Activated CD8-positive, alpha-beta memory T cell treated with anti-CD3 and anti-CD28 coated beads for 1 hour (primary cell): ENCODE results near the gene MAPK10.
"Not testable (repeated sequence)": the region's sequence is repeated elsewhere in the genome, so short reads cannot be mapped to it uniquely, and the experiment has no call there.

Experiments used
- DNase-seq, 2 donors: peaks; one replicate each; pipeline ENCODE4 v3.0.0-alpha.2; 2020; ENCODE audit warnings: low read depth in 1 of 2; ENCODE audit errors: extremely low read depth in 1 of 2

MAPK10 gene

DNA sequence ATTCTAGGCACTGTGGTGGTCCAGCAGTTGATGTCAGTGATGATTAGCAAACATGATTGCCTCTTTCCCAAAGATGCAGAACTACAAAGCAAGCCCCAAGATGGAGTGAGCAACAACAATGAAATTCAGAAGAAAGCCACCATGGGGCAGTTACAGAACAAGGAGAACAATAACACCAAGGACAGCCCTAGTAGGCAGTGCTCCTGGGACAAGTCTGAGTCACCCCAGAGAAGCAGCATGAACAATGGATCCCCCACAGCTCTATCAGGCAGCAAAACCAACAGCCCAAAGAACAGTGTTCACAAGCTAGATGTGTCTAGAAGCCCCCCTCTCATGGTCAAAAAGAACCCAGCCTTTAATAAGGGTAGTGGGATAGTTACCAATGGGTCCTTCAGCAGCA lies 365.3 kb downstream of the MAPK10 start:
- no peak for DNase-seq

- no peak for DNase-seq
Measured at GRCh38 chr4:85993641-85994040, 366.2 kb downstream of the MAPK10 start.

DNA sequence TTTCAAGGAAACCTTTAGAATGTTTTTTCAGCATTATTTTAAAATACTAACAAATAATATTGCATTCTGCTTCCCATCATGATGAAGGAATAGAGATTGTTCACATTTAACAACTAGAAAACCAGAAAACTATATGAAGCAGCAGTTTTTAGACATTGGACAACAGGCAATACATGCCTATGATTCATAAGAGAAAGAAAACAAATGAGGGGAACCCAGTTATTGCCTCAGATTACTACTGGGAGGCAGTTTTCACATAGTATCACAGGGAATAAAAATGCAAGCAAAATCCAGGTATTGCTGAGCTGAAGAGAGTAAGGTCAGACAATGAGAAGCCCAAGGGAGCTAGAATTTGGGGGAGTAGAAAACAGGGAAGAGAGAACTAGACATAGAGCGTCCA lies 373.6 kb downstream of the MAPK10 start:
- DNase-seq: no peak

DNA sequence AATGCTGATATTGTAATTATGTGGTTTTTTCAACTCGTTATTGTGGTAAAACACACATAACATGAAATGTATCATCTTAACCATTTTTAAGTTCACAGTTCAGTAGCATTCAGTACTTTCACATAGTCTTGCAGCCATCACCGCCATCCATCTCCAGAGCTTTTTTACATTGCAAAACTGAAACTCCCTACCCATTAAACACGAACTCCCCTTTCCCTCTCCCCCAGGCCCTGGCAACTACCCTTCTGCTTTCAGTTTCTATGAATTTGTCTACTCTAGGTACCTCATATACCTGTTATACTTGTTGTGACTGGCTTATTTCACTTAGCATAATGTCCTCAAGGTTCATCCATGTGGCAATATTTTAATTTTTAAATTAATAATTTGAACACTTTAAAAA lies 380.6 kb downstream of the MAPK10 start:
- no peak for DNase-seq

- DNase-seq: no peak
Measured at GRCh38 chr4:85970535-85970934, 389.3 kb downstream of the MAPK10 start.

- no peak for DNase-seq
Measured at GRCh38 chr4:85968945-85969819, 390.7 kb downstream of the MAPK10 start.

DNA sequence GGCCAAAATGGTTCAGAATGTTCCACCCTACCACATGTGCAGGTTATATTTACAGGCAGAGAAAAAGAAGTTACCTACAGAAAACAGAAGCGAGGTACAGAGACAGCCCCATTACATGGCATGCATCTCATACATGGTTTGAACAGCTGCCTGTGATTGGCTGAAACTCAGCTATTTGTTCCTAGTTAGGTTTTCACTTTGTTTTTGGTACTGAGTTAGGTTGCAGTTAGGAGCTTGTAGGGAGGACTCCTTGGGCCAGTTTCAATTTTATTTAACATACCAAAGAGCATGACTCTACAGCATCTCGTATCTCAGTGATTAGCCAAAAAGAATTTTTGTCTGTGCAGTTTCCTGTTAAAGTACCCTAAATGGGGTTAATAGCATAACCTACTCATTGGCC lies 392.0 kb downstream of the MAPK10 start:
- DNase-seq: no peak

DNA sequence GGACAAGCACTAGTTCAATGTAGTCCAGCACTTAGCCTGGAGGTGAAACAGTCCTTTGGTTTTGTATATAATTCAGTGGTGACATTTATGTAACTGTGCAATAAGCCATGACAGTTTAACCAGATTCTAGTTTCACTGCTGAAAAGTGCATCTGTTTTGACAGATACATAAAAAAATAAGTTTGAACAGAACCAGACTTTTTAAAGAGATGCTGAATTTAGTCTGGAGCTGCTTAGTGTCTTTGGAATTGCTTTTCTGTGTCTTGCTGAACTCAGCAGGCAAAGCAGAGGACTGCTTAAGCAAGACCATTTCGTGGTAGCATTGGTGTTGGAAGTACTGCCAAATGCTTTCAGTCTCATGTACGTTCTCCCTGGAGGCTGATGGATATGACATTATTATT lies 393.5 kb downstream of the MAPK10 start:
- DNase-seq: no peak

GRCh38 chr4:85965529-85965928 lies 394.3 kb downstream of the MAPK10 start:
- DNase-seq: no peak

DNA sequence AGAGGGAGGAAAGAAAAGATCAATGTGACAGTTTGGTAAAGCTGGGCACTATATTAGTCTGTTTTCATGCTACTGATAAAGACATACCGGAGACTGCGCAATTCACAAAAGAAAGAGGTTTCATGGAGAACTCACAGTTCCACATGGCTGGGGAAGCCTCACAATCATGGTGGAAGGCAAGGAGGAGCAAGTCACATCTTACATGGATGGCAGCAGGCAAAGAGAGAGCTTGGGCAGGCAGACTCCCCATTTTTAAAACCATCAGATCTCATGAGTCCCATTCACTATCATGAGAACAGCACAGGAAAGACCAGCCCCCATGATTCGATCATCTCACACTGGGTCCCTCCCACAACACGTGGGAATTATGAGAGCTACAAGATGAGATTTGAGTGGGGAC lies 394.8 kb downstream of the MAPK10 start:
- DNase-seq: not testable (repeated sequence)

- DNase-seq: no peak
Measured at GRCh38 chr4:85964298-85964697, 395.6 kb downstream of the MAPK10 start.

DNA sequence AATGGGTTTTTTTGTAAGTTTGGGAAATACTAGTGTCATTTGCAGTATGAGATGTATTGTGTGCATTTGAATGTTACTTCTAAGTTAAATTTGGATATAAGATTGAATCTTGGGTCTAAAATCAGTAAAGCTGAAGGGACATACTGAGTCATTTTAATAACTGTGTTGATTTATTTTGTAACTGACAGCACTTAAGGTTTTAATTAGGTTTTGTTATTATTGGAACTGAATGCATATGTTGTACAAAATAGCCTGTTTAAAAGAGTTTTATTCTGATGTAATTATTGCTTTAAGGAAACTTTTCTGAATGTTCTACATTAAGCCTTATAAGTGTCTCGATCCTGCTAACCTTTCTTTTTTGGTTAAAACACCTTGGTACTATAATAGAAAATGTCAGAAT lies 396.6 kb downstream of the MAPK10 start:
- DNase-seq: no peak

DNA sequence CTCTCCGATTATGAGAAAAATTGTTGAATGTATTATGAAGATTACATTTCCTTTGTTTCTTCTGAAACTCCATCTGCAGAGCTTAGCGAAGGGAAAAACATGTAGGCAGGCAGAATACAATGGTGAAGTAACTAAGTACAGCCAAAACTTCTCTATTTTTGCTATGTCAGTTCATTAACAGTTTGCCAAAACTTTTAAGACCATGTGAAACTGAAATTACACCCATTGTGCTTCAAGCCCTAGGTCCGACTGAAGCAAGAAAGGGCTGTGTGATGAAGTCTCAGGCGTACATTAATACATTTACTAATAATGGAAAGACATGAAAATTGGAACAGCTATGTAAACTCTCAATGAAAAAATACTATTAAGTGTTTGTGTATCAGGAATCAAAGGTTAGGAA lies 398.0 kb downstream of the MAPK10 start:
- DNase-seq: no peak

DNA sequence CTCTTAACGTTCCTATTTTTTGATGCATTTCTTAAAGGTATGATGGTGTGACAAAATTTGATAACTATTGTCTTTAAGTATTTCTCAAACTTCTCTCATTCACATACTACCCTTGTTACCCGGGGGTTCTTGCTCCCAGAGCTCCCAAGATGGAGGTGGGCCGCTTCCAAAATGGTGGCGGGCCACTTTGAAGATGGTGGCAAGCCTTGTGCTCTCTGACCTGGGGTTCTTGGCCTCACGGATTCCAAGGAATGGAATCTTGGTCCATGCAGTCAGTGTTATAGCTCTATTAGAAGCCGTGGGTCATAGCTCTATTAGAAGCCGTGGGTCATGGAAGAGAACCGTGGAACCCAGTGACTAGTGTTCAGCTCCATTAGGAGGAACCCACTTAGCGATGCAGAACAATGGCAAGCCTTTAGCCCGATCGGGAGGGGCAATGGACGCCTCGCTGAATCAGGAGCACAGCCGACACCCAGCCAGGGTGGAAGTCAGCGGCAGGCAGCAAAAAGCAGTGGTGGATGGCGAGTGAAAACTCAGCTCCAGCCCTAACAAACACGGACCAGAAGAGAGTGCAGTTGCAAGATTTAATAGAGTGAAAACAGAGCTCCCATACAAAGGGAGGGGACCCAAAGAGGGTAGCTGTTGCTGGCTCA lies 403.4 kb downstream of the MAPK10 start:
- no peak for DNase-seq

DNA sequence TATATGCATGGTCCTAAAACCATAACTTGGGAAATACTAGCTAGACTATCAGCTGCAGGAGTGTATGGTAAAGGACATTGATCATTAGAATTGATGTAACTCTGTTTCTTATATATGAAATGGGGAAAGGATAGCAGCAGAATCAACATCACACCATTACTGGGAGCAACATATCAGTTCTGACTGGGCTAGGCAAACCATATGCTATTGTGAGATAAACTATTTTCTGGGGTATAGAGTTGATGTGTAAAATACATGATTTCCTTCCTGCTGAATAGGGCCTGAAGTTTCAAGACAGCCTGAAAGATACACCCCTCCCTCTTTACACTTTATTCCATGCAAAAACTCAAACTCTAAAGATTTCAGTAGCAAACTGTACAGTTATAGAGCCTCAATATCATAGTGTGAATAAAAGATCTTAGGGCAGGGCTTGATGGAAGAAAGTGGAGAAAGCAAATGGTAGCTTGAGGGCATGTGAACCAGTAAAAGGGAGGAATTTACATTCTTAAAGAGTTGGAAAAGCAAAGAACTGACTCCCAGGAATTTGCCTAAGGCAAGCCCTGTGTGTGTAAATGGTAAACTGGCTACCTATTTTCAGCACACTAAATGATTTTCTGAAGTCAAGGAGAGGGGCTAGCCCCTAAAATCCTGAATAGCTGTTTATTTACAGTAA lies 404.1 kb downstream of the MAPK10 start:
- DNase-seq: no peak

GRCh38 chr4:85953651-85954018 lies 406.2 kb downstream of the MAPK10 start:
- no peak for DNase-seq

DNA sequence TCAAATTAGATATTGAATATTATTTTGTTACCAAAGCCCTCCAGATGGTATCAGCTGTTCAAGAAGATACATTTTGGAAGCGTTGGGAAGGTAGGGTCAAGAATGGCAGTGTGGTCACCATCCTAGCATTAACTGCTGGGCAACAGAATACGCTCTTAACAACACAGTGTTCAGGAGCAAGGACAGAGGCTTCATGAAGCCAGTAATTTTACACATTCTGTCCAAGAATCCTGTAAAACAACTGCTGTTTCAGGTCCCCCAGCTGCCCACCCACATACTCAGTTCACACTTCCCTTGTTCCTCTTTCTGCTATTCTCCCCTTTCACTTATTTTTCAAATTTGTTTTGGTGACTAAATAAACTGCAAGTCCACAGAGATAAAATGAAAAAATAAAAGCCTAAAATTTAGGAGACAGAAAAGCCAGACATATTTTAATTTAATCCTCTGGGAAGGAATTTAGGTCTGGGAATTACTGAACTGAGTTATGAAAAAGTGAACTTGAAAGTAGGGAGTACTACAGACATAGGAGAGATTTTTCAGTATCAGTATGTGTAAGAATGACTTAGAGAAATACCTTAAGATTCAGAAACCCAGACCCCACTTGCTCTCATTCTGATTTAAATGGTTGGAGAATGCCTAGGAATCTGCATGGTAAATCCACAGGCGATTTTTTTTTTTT lies 406.7 kb downstream of the MAPK10 start:
- DNase-seq: no peak

DNA sequence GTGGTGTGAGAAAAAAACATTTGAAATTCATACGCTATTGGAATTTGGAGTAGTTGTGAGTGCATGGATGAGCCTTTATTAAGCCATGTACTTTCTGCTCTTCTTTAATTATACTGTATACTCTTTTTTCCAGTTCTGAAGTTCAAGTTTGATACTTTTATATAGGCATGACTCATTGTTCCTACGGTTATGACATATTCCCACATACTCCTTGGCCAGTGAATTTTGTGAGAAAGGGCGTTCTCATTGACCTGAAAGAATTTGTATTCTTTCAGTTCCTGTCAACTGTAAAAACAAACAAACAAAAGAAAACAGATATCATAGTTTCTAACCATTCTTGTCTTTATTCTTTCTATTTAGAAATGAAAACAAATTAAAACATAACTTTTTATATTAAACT lies 407.3 kb downstream of the MAPK10 start:
- DNase-seq: no peak

- no peak for DNase-seq
Measured at GRCh38 chr4:85951099-85951498, 408.8 kb downstream of the MAPK10 start.

GRCh38 chr4:85946821-85947220 lies 413.0 kb downstream of the MAPK10 start:
- DNase-seq: no peak

DNA sequence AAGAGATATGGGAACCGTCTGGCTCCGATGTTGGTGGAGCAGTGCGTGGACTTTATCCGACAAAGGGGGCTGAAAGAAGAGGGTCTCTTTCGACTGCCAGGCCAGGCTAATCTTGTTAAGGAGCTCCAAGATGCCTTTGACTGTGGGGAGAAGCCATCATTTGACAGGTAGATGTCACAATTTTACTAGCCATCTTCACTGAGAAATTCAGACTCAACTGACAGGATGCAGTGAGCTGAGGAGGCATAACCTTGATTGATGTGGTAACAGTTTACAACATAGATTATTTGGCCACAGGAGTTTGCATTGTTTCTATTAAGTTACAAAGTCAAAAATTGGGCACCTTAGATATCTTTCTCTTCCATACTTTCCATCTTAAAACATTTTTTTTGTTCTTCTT lies 417.7 kb downstream of the MAPK10 start:
- DNase-seq: no peak
